Activated CD4-positive, CD25-positive, alpha-beta regulatory T cell treated with anti-CD3 and anti-CD28 coated beads, Interleukin-2, amount 50 U/mL, for 72 hours (primary cell): ENCODE results near the gene ROR1.

ENCODE experiments used
- DNase-seq: peaks from one replicate; pipeline ENCODE4 v3.0.0; 2021

ROR1 gene

DNA sequence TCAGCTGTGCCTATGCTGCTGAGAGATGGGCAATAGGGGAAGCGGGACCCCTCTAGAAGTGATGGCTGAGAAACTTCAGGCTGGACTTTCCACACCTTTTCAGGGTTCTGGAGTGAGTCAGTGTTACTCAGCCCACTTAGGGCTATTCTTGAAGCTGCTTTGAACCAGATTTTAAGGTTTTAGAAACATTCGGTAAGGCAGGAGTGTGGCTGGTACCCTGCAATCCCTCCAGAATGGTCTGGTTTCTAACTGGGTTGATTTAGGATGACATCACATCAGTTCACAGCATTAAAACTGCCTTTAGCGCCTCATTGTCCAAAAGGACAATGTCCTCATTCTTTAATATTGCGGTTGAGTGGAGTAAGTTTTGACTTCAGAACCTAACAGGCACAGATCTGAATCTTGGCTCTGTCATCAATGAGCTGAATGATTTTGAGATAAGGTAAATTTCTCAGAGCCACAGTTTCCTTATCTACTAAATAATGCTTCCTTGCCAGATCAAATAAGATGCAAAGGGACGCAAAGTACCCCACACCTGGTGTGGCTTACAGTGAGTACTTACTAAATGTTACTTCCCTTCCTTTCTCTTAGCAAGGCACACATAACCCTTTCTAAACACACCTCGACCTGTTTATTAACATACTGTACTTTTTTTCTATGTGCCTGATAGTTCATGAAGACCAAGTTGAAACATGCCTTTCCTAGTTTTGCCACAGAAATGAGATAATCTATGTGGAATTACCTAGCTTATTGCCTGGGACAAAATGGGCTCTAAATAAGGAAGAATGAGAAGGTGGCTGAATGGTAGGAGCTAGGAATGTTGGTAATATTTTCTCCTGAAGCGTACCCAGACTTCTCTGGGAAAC is 209.8 kb downstream of the ROR1 start:
- DNase-seq = no peak

DNA sequence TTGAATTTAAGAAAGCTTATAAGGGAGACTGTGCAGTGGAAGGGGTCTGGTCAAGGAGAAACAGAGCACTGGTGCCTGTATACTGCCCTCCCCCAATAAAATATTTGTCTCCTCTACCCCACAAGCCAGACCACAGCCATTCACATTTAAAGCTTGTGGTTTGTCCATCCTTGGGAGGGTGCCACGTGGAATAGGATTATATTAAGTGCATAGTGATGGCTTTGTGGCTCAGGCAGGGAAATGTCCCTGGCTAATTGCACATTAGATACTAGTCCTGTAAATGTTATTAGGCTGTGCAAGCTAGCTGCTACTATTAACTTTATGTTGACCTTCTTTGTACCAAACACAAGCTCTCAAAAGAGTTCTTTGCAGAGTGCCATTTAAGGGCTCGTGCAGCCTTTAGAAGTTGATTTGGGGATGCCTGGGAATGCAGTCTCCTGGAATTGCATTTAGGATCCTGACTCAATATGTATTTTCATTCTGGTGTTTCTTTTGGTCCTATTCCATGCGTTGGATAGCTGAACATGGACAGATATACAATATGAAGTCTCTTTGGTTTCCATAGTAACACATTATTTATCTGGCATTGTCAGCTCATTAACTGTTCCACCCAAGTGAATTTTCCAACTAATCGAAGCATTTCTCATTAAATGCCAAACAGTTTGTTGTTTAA is 210.6 kb downstream of the ROR1 start:
- no peak for DNase-seq

DNA sequence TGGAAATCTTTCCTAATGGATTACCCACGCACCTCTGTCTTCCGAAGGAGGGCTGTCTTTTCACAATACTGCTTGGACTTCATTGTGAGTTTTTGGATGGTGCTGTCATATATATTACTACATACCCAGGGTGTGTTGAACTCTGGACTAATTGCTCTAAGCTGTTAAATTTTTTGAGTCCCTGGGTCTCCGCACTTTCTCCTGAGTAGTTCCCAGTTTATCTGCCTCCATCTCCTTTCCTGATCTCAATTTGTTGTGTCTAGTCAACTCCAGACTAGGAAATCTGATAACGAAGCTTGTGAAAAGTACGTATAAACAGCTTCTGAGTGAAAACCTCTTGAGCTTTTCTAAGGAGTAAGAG is 211.1 kb downstream of the ROR1 start:
- no peak for DNase-seq

GRCh38 chr1:63987014-63987627 is 213.3 kb downstream of the ROR1 start:
- no peak for DNase-seq

DNA sequence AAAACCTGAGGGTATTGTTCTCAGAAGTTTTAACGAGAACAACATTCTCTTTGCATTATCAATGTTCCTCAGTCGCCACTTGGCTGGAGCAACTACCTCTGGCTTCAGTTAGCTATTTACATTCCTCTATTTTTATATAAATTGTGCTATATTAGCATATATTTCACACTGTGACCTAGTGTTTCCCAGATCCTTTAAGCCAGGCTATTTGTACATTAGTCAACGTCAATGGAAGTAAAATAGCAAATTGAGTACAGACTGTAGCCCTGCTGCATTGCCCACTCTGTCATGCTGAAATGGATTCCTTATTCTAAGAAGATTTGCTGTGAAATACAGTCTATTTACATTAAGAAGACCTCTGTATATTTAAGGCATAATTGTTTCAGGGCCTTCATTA is 213.8 kb downstream of the ROR1 start:
- no peak for DNase-seq

- DNase-seq = no peak
Measured at GRCh38 chr1:63988941-63989340, 215.1 kb downstream of the ROR1 start.

DNA sequence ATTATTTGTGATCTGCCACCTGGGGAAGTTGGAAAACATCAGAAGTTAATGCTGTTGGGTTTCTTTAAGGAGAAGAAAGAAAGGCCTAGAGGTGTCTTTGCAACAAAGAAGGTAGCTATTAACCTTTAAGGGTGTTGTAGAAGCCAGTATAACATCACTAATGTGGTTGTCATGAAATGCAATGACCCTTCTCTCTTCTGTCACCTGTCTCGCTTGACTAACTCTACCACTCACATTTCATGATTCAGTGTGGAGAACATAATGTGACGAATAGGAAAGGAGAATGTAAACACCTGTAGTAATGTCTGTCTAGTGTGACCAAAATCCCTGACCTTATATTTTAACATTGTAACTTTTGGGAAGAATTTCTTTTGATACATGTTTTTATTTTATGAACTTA is 217.9 kb downstream of the ROR1 start:
- no peak for DNase-seq

DNA sequence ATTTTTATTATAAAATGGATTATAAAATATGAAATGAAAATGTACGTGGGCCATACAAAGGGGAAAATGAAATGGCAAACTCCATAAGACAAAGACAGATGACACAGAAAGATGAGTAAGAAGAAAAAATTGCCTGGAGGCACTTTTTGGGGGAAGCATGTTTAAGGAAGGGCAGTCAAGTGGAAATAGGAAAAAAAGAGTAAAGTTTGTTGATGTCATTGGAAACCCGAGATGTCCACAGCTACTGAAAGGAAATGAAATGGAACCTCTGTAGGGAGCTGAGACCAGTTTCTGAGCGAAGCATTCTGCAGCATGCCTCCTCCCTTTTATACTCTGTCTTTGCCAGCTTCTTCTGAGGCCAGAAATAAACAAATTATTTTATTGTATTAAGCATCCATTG is 226.2 kb downstream of the ROR1 start:
- DNase-seq = no peak

DNA sequence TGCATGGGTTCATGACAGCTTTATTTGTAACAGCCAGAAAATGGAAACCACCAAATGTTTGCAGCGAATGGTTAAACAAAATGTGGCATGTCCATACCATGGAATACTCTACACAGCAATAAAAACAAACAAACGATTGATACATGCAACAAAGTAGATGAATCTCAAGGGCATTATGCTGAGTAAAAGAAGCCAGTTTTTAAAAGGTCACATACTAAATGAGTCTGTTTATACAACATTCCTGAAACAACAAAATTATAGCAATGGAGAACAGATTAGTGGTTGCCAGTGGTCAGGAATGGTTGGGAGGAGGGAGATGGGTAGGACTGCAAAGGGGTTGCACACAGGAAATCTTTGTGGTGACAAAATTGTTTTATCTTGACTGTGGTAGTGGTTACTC is 227.2 kb downstream of the ROR1 start:
- no peak for DNase-seq

- DNase-seq = no peak
Measured at GRCh38 chr1:64004451-64005025, 230.7 kb downstream of the ROR1 start.

GRCh38 chr1:64005801-64006200 is 232.0 kb downstream of the ROR1 start:
- DNase-seq = no peak

GRCh38 chr1:64006276-64007051 is 232.6 kb downstream of the ROR1 start:
- DNase-seq = no peak

DNA sequence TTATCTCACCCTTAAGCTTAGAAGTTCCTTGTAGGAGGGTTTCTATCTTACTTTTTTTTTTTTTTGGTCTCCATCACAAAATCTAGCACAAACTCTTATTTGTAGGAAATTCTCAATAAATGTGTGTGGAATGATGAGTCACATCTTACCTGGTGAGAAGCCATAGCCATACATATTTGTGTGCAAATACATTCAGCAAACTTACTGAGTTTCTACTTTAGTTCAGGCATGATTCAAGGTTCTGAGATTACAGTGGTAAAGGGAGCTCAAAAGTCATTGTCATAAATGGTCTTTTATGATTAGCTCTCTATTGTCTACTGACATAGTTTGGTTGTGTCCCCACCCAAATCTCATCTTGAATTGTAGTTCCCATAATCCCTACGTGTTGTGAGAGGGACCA is 236.5 kb downstream of the ROR1 start:
- no peak for DNase-seq

GRCh38 chr1:64013395-64013794 is 239.6 kb downstream of the ROR1 start:
- no peak for DNase-seq

- no peak for DNase-seq
Measured at GRCh38 chr1:64019818-64020217, 246.0 kb downstream of the ROR1 start.

GRCh38 chr1:64021066-64021465 is 247.2 kb downstream of the ROR1 start:
- no peak for DNase-seq

GRCh38 chr1:64025051-64025450 is 251.2 kb downstream of the ROR1 start:
- DNase-seq = no peak

GRCh38 chr1:64029037-64029436 is 255.2 kb downstream of the ROR1 start:
- DNase-seq = no peak

DNA sequence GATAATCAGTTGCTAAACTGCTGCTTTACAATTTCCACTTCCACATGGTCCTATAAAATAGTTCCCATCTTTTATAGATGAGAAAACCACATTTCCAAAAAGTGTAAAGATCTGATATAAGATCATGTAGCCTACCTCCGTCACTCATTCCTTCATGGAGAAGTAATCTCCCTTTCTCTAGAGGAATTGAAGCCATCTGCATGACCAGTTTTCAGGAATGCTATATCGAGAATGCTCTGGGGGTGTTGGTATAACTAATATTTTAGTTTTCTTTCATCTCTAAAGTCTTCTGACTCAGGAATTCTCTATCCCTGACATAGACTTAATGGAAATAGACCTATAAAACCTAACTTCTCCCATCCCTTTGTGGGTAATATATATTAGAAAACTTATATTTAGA is 256.6 kb downstream of the ROR1 start:
- no peak for DNase-seq

GRCh38 chr1:64031236-64031635 is 257.4 kb downstream of the ROR1 start:
- DNase-seq = no peak

DNA sequence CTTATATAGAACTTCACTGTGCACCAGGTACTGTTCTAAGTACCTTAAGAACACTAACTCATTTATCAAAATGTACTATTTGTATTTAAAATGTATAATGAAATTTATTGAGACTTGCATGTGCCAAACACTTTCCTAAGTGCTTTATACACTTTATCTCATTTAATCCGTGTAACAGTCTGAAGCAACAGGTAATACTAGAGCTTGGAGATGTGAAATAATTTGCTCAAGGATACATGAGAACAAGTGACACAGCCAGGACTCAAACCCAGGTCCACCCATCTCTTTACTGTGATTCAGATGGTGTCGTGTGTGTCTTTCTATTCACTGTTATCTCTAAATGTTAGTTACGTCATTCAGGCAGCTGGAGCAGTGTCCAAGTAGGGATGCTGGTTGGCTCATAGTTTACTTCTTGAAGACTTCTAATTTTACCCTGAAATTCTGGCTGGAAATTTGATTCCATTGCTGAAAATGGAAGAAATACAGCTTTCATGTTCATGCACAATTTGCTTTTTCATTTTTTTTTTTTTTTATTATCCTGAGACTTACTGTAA is 259.9 kb downstream of the ROR1 start:
- no peak for DNase-seq

GRCh38 chr1:64036549-64036948 is 262.7 kb downstream of the ROR1 start:
- no peak for DNase-seq

GRCh38 chr1:64038119-64038518 is 264.3 kb downstream of the ROR1 start:
- DNase-seq = no peak
